C4-2B (cell line): Measurements from ENCODE around the gene SPOCK3.

Source experiments
- ZFX ChIP-seq: fragments of 450-650 bp; IDR thresholded peaks from 2 replicates; pipeline ENCODE4 v1.6.1; 2017
- TF ChIP-seq, protein P1 (sequence below): fragments of 450-650 bp; conservative IDR thresholded peaks from 2 replicates; pipeline ENCODE4 v1.5.1; 2017; ENCODE audit warnings: mild to moderate bottlenecking

DNA sequence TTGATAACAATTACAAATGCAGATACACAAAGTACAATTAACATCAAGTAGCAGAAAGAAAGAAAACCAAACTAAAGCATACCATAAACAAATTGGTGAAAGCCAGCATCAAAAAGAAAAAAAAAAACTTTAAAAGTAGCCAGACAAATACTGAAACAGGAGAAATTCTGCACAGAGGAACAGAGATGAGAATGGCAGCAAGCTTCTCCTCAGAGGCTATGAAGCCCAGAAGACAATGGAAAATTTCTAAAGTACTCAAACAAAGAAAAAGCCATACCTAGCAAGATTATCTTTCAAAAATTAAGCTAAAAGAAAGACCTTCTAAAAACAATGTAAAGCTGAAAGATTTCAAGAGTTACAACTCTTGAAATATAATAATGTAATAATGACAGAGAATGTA lies 471.3 kb downstream of the SPOCK3 start:
- TF ChIP-seq, protein P1, sequence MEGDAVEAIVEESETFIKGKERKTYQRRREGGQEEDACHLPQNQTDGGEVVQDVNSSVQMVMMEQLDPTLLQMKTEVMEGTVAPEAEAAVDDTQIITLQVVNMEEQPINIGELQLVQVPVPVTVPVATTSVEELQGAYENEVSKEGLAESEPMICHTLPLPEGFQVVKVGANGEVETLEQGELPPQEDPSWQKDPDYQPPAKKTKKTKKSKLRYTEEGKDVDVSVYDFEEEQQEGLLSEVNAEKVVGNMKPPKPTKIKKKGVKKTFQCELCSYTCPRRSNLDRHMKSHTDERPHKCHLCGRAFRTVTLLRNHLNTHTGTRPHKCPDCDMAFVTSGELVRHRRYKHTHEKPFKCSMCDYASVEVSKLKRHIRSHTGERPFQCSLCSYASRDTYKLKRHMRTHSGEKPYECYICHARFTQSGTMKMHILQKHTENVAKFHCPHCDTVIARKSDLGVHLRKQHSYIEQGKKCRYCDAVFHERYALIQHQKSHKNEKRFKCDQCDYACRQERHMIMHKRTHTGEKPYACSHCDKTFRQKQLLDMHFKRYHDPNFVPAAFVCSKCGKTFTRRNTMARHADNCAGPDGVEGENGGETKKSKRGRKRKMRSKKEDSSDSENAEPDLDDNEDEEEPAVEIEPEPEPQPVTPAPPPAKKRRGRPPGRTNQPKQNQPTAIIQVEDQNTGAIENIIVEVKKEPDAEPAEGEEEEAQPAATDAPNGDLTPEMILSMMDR: no peak
- TF ChIP-seq ZFX: no peak
